ENCODE data around the gene AZU1. TPM values are rescaled to one million over a fixed set of nuclear protein-coding genes. Genes with fewer than 3 reads are reported as not detected.
A peak's percentile ranks its signal among the peaks of the same experiment; 100 is the strongest.
"Not testable (repeated sequence)": the region's sequence is repeated elsewhere in the genome, so short reads cannot be mapped to it uniquely, and the experiment has no call there.

AZU1 gene
- total RNA-seq, 4 donors from 2014 or later = 0.37 to 0.76 TPM; not detected in 2

DNA sequence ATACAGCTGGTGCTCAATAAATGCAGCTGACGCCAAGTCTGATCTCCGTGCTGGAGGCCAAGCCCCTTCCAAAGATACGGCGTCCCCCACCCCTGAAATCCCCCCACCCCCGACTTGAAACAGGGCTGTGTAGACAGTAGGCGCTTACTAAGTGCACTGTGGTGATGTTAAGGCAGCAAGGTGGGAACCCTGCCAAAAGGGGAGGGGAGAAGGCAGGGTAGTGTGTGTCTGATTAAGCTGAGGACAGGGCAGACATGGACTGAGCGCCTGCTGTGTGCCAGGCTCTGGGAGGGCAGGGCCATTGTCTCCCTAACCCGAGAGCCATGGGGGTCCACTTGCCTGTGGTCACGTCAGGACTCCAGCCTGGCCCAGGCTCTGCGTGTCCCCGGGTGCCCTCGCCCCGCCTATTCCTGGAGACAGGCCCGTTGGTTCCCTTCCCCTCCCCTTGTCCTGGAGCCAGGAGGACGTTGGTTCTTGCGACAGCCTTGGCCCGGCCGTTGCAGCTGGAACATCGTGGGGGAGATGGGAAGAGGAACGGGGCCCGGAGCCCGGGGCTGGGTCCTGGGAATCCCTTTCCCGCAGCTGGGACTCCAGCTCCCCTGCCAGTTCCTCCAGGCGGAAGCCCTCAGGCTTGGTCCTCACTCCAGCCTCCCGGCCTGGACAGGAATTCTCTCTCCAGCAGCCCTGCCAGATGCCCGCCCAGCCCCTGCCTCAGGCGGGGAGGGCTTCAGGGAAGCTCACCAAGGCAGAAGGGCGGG lies 22.8 kb downstream of the AZU1 start:
- 17 to 49% methylated on average over 11 to 28 of the region's 28 CpGs for whole genome bisulfite sequencing, 2 donors
- no peak for TF ChIP-seq POLR2A (IDR thresholded peaks at IDR 0.05)
- TF ChIP-seq, protein P1, sequence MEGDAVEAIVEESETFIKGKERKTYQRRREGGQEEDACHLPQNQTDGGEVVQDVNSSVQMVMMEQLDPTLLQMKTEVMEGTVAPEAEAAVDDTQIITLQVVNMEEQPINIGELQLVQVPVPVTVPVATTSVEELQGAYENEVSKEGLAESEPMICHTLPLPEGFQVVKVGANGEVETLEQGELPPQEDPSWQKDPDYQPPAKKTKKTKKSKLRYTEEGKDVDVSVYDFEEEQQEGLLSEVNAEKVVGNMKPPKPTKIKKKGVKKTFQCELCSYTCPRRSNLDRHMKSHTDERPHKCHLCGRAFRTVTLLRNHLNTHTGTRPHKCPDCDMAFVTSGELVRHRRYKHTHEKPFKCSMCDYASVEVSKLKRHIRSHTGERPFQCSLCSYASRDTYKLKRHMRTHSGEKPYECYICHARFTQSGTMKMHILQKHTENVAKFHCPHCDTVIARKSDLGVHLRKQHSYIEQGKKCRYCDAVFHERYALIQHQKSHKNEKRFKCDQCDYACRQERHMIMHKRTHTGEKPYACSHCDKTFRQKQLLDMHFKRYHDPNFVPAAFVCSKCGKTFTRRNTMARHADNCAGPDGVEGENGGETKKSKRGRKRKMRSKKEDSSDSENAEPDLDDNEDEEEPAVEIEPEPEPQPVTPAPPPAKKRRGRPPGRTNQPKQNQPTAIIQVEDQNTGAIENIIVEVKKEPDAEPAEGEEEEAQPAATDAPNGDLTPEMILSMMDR (IDR thresholded peaks at IDR 0.05) = no peak
- no peak overlapping the region for H3K4me3 ChIP-seq (ENCODE audit: low read depth, poor library complexity, severe bottlenecking)
- DNase-seq (ENCODE audit: low spot score in 2 of 2) = peak; percentile 86 to 98
- intact Hi-C loops (cut with DNase I; ENCODE audit: low total_unique reads) = loop anchor here (10.0 kb wide), 1 partner anchor 134 kb away; the partner anchor contains the start of gene WDR18

DNA sequence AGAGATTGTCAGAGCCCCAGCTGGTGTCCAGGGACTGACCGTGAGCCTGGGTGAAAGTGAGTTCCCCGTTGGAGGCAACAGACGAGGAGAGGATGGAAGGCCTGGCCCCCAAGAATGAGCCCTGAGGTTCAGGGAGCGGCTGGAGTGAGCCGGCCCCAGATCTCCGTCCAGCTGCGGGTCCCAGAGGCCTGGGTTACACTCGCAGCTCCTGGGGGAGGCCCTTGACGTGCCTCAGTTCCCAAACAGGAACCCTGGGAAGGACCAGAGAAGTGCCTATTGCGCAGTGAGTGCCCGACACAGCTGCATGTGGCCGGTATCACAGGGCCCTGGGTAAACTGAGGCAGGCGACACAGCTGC lies 23.3 kb downstream of the AZU1 start:
- no peak overlapping the region for H3K4me3 ChIP-seq (ENCODE audit: low read depth, poor library complexity, severe bottlenecking)
- TF ChIP-seq POLR2A (IDR thresholded peaks at IDR 0.05) = no peak
- TF ChIP-seq, protein P1 (IDR thresholded peaks at IDR 0.05) = no peak
- no peak for DNase-seq (ENCODE audit: low spot score in 2 of 2)
- 29% methylated on average over 11 to 13 of the region's 13 CpGs for WGBS, 2 donors
- intact Hi-C loops (cut with DNase I; ENCODE audit: low total_unique reads) = loop anchor here (10.0 kb wide), 1 partner anchor 134 kb away; the partner anchor contains the start of gene WDR18

DNA sequence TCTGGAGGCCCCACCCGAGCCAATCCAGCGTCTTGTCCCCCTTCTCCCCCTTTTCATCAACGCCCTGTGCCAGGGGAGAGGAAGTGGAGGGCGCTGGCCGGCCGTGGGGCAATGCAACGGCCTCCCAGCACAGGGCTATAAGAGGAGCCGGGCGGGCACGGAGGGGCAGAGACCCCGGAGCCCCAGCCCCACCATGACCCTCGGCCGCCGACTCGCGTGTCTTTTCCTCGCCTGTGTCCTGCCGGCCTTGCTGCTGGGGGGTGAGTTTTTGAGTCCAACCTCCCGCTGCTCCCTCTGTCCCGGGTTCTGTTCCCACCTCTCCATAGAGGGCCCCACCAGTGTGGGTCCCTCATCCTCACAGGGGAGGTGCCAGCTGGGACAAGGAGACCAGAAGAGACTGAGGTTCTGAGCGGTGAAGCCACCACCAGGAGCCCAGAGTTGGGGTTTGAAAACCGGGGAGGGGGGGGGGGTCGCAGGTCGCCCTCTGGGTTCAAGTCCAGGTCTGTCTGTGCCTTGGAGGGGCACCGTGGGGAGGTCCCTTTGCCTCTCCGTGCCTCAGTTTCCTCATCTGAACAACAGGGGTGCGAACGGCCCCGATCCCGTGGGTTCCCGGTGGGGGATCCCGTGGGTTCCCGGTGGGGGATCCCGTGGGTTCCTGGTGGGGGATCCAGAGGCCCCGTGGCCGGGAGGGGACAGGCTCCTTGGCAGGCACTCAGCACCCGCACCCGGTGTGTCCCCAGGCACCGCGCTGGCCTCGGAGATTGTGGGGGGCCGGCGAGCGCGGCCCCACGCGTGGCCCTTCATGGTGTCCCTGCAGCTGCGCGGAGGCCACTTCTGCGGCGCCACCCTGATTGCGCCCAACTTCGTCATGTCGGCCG lies 24.7 kb downstream of the AZU1 start, which contains the start of gene ELANE:
Gene ELANE, plus strand, starts transcription at position 168 of the 878 bp plus-strand sequence. Its CDS starts 26 bp downstream, at position 194.
- TF ChIP-seq POLR2A (IDR thresholded peaks at IDR 0.05) = no peak
- TF ChIP-seq, protein P1 (IDR thresholded peaks at IDR 0.05) = no peak
- WGBS, 2 donors = 57 to 61% methylated on average over 34 to 41 of the region's 55 CpGs
- intact Hi-C loops (cut with DNase I; ENCODE audit: low total_unique reads) = loop anchor here (10.0 kb wide), 1 partner anchor 132 kb away; the partner anchor contains the start of gene WDR18
- DNase-seq (ENCODE audit: low spot score in 2 of 2) = peak in 1 of 2 donors; percentile 85
- H3K4me3 ChIP-seq (ENCODE audit: low read depth, poor library complexity, severe bottlenecking) = no peak within 1 kb of the TSS

DNA sequence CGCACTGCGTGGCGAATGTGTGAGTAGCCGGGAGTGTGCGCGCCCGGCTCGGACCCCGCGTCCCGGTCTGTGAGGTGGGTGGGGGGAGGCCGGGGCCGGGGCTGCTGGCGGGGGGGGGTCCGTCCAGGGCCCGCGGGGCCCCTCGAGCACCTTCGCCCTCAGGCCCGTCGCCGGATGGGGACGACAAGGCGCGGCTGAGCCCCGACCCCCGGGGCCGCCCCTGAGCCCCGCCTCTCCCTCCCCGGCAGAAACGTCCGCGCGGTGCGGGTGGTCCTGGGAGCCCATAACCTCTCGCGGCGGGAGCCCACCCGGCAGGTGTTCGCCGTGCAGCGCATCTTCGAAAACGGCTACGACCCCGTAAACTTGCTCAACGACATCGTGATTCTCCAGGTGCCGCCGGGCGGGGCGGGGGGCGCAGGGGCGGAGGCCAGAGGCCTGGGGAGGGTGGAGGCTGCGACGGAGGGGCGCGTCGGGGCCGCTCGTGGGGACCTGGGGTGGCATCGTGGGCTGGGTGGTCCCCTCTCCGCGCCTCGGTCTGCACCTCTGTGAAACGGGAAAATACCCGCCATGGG lies 25.5 kb downstream of the AZU1 start:
- 30% methylated on average over 17 of the region's 67 CpGs; no CpG with 5 or more reads in 1 of the 2 donors for WGBS, 2 donors
- no peak overlapping the region for H3K4me3 ChIP-seq (ENCODE audit: low read depth, poor library complexity, severe bottlenecking)
- intact Hi-C loops (cut with DNase I; ENCODE audit: low total_unique reads) = loop anchor here (10.0 kb wide), 1 partner anchor 132 kb away; the partner anchor contains the start of gene WDR18
- no peak for TF ChIP-seq POLR2A (IDR thresholded peaks at IDR 0.05)
- DNase-seq (ENCODE audit: low spot score in 2 of 2) = no peak

DNA sequence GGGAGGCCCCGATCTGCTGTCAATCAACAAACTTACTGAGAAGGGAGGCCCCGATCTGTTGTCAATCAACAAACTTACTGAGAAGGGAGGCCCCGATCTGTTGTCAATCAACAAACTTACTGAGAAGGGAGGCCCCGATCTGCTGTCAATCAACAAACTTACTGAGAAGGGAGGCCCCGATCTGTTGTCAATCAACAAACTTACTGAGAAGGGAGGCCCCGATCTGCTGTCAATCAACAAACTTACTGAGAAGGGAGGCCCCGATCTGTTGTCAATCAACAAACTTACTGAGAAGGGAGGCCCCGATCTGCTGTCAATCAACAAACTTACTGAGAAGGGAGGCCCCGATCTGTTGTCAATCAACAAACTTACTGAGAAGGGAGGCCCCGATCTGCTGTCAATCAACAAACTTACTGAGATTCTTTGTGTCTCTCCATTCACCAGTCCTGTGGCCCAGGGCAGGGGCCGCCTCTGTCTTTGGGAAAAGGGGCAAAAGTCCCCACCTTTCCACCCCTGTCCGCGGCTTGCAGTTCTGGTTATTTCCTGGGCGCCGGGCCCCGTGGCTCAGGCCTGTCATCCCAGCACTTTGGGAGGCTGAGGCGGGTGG lies 26.1 kb downstream of the AZU1 start:
- H3K4me3 ChIP-seq (ENCODE audit: low read depth, poor library complexity, severe bottlenecking); DNase-seq (ENCODE audit: low spot score in 2 of 2): not testable (repeated sequence)
- 76 to 82% methylated on average over 11 to 12 of the region's 17 CpGs for WGBS, 2 donors
- intact Hi-C loops (cut with DNase I; ENCODE audit: low total_unique reads) = loop anchor here (10.0 kb wide), 1 partner anchor 131 kb away; the partner anchor contains the start of gene WDR18

DNA sequence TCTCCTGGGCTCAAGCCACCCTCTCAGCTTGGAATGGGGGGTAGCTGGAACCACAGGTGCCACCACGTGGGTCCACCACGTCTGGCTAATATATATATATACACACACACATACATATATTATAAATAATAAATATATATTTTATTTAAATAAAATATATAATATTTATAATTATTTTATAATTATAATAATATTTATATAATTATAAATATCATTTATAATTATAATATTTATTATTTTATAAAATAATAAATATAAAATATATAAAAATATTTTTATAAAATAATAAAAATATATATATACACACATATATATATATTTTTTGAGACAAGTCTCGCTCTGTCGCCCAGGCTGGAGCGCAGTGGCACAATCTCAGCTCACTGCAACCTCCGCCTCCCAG lies 26.9 kb downstream of the AZU1 start:
- no peak overlapping the region for H3K4me3 ChIP-seq (ENCODE audit: low read depth, poor library complexity, severe bottlenecking)
- DNase-seq (ENCODE audit: low spot score in 2 of 2) = no peak
- WGBS, 2 donors = 77 to 78% methylated on average over 6 of the region's 6 CpGs
- intact Hi-C loops (cut with DNase I; ENCODE audit: low total_unique reads) = loop anchor here (10.0 kb wide), 1 partner anchor 130 kb away; the partner anchor contains the start of gene WDR18
- TF ChIP-seq, protein P1 (IDR thresholded peaks at IDR 0.05) = no peak
- no peak for TF ChIP-seq POLR2A (IDR thresholded peaks at IDR 0.05)

All from lower leg skin (tissue), 4 donors.